Posterior vena cava (tissue), 2 donors: ENCODE measurements around the gene ASH1L. TPM values are rescaled to one million over a fixed set of nuclear protein-coding genes. Genes with fewer than 3 reads are reported as not detected.
"Not testable (repeated sequence)": the region's sequence is repeated elsewhere in the genome, so short reads cannot be mapped to it uniquely, and the experiment has no call there.

ENCODE experiments used
- DNase-seq: peaks from one replicate; pipeline ENCODE4 v3.0.0-alpha.2; 2020; ENCODE audit warnings: low spot score
- intact Hi-C, 2 donors: fragments of 100-400 bp; cut with DNase I; formaldehyde crosslinking; loops; one replicate each; pipeline versions ENCODE4 v1.14.1 to v1.14.2; 2022 to 2023
- total RNA-seq, 2 donors: library from RNA; stranded (reverse); fragmentation: NEBNext Ultra II Directional; extraction: Animal tissue kit (Norgen Biotek cat#: 25700); gene quantifications; one replicate each; pipeline ENCODE4 v1.2.1, GENCODE V29; 2021
- donor health status: DM: yes; HTN: yes; CAD: no.
- donor health status: DM: yes; HTN: yes; CAD: no.

The ASH1L gene
- total RNA-seq, 2 donors from 2014 or later, result 66.7 to 67.4 TPM

- intact Hi-C loops, result no loop called here
- no peak for DNase-seq
Observed at GRCh38 chr1:155509064-155509463, 53.5 kb downstream of the ASH1L start.

GRCh38 chr1:155507945-155508344, 54.7 kb downstream of the ASH1L start:
- intact Hi-C loops, result no loop called here
- no peak for DNase-seq

DNA sequence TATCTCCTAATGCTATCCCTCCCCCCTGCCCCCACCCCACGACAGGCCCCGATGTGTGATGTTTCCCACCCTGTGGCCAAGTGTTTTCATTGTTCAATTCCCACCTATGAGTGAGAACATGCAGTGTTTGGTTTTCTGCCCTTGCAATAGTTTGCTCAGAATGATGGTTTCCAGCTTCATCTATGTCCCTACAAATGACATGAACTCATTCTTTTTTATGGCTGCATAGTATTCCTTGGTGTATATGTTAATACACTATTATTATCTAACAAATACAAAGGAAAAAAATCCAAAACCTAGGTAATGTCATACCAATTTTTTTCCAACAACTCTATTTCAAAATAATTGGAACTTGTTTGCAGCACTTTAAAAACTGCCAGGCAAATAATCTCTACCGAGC, 56.6 kb downstream of the ASH1L start:
- DNase-seq, intact Hi-C loops: not testable (repeated sequence)

DNA sequence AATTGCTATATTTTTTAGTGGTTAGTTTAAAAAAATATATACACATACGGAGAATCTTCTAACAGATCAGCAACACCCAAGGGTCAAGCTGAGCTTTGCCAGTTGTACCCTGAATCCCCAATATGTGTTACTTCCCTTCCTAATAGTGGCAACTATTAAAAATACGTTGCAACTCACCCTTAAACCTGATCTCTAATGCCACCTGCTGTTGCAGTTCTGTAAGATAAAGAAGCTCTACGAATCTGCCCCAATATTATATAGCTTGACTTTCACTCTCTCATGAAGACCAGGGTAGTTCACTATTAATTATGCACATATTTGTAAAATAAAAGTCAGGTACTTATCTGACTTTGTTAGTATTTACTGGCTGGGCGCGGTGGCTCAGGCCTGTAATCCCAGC, 58.4 kb downstream of the ASH1L start:
- DNase-seq, result no peak
- intact Hi-C loops, result no loop called here

DNA sequence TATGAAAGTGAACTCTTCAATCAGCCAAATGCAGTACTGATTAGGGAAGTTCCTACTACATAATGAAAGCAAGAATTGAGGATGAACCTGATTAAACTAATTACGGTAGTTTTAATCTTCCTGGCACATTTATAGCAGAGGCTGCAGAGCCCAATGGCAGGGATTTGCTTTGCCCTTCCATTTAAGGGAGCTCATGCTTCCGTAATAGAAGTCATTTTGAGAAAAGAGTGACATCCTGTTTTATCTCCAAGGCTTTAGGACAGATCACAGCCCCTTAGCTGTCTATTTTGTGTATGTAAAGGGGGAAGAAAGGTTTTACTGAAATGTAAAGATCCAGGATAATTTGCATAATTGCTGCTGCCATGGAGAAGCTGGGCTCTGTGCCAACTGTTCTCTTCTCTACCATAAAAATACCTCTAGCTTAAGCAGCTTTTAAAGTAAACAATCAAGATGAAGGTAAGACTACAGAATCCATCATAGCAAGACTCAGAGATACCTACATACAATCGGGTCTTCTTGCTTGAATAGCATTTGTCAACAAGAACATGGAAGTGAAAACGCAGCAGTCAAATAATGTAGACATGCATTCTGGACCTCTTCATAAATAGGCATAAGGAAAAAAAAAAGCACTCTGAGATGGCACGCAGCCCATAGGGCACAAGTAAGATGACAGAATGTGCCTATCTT, 62.5 kb downstream of the ASH1L start:
- intact Hi-C loops, result no loop called here
- no peak for DNase-seq

- DNase-seq, result no peak
- intact Hi-C loops, result no loop called here
Observed at GRCh38 chr1:155499263-155499662, 63.3 kb downstream of the ASH1L start.

GRCh38 chr1:155493595-155493994, 69.0 kb downstream of the ASH1L start:
- DNase-seq, intact Hi-C loops: not testable (repeated sequence)

GRCh38 chr1:155488419-155488818, 74.2 kb downstream of the ASH1L start:
- DNase-seq, intact Hi-C loops: not testable (repeated sequence)

DNA sequence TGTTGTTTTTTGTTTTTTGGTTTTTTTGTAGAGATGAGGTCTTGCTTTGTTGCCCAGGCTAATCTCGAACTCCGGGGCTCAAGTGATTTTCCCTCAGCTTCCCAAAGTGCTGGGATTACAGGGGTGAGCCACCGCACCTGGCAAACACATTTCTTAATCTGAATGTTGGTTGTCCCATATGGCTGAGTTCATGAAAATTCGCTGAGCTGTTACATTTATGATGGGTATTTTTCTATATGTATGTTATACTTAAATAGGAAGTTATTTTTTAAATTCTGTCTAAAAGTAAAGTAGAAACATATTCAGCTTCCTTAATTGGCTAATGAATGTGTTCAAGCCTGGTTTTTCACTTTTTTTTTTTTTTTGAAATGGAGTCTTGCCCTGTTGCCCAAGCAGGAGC, 75.1 kb downstream of the ASH1L start:
- DNase-seq, result no peak
- intact Hi-C loops, result no loop called here

DNA sequence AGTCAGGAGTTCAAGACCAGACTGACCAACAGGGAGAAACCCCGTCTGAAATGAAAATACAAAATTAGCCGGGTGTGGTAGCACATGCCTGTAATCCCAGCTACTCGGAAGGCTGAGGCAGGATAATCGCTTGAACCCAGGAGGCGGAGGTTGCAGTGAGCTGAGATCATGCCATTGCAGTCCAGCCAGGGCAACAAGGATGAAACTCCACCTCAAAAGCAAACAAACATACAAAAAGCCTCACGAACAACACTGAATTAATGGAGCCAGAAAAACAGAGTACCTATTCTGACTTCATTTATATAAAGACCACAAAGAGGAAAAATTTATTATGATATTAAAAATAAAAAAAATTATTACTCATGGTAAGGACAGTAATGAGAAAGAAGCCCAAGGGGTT, 75.7 kb downstream of the ASH1L start:
- DNase-seq, intact Hi-C loops: not testable (repeated sequence)

- DNase-seq, result no peak
- intact Hi-C loops, result no loop called here
Observed at GRCh38 chr1:155485945-155486344, 76.7 kb downstream of the ASH1L start.

- DNase-seq, result no peak
- intact Hi-C loops, result no loop called here
Observed at GRCh38 chr1:155485222-155485621, 77.4 kb downstream of the ASH1L start.

DNA sequence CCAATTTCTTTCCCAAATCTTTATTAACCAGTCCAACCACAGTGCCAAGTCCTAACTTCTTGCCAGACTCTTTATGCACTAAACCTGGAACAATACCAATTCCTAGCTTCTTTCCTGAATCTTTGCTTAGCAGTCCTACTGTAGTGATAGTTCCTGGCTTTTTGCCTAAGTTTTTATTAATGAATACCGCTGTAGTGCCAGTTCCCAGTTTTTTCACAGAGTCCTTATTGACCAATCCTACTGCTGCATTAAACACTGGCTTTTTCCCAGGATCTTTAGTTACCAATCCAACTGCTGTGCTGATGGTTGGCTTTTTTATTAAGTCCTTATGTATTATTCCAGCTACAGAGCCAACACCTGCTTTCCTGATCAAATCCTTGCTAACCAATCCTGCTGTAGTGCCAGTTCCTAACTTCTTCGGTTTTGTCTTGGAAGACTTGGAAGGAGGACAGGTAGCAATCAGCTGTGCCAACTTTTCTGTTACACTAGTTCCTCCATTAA, 80.8 kb downstream of the ASH1L start:
- no peak for DNase-seq
- intact Hi-C loops, result no loop called here

- intact Hi-C loops, result no loop called here
- no peak for DNase-seq
Observed at GRCh38 chr1:155479205-155479604, 83.4 kb downstream of the ASH1L start.

DNA sequence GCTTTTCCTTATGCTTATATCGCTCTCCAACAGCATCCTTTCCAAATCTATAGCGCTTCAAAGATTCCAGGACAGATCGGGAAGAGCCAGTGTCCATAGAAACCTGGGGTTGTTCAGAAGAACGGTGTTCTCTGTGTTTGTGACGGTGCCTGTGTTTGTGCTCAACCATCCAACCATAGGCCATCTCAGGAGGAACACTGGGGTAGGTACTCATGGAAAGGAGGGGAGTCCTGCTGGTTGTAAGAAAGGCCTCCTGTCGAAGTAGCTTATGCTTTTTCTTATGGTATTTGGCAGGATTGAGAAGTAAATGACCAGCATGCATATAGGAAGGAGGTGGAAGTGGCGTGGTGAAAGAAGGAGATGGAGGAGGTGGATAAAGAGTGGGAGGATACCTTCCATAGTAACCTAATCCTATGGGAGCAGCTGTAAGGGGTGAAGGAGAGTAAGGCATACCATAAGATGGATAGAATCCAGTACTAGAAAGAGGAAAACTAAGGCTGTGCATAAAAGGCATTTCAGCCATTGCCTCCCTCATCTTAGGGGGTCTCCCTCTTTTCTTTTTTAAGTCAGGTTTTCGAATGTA, 84.2 kb downstream of the ASH1L start:
- no peak for DNase-seq
- intact Hi-C loops, result no loop called here

DNA sequence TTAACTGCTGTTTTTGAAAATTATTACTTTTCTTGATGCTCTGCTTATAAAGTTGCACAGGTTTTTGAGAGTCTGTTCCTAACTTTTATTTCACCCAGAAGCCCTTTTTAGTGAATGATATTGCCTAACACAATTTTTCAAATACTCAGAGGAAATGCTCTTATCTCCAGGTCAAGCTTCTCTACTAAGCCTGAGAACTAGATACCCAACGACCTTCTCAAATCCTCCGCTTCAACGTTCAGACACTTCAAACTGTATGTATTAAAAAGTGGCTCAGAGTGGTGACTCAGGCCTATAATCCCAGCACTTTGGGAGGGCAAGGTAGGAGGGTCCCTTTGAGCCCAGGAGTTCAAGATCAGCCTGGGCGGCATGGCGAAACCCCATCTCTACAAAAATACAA, 88.5 kb downstream of the ASH1L start:
- intact Hi-C loops, result no loop called here
- no peak for DNase-seq

DNA sequence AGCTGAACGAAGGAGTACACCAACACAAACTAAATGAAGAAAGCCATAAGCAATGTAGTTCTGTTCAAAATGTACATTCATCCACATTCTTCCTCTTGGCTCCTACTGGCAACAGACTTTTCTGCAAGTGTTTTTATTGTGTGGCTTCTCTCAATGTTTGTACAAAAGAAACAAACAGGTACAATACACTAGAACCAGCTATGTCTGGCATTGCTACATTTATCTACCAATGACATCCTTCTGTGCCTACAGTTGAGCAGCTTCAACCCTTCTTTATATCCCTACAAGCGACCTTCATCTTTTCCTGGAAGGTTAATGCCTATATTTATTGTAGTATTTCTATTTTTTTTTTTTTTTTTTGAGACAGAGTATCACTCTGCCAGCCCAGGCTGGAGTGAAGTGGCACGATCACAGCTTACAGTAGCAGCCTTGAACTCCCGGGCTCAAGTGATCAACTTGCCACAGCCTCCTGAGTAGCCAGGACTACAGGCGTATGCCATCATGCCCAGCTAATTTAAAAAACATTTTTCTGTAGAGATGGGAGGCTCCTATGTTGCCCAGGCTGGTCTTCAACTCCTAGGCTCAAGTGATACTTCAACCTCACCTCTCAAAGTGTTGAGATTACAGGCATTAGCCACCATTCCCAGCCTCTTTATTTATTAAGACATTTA, 89.3 kb downstream of the ASH1L start:
- intact Hi-C loops, result no loop called here

GRCh38 chr1:155472491-155473083, 90.0 kb downstream of the ASH1L start:
- no peak for DNase-seq
- intact Hi-C loops, result no loop called here

More for the DNA sequence above, 89.3 kb downstream of the ASH1L start:
- DNase-seq, result no peak

DNA sequence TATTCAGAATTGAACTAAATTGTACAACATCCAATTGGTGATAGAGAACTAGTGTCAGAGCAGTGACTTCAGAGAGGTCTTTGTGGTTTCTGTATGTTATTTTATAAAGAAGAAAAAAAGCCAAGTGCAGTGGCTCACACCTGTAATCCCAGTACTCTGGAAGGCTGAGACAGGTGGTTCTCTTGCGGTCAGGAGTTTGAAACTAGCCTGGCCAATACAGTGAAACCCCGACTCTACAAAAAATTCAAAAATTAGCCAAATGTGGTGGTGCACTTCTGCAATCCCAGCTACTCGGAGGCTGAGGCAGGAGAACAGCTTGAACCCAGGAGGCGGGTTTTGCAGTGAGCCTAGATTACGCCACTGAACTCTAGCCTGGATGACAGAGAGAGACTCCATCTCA, 90.7 kb downstream of the ASH1L start:
- intact Hi-C loops, result no loop called here

GRCh38 chr1:155471026-155471425, 91.6 kb downstream of the ASH1L start:
- intact Hi-C loops, result no loop called here
- no peak for DNase-seq

More for the DNA sequence above, 90.7 kb downstream of the ASH1L start:
- no peak for DNase-seq
